ENCODE measurements around the gene KCNK6.

- TF ChIP-seq CTCF (IDR thresholded peaks at IDR 0.05) (no peak), POLR2A (IDR thresholded peaks at IDR 0.05) (no peak), POLR2AphosphoS5 (IDR thresholded peaks at IDR 0.05; ENCODE audit: insufficient read depth in 1 of 2, low read depth in 1 of 2) (no peak)
Observed at GRCh38 chr19:38285567-38285966, 34.1 kb upstream of the KCNK6 start.
